ENCODE measurements around the gene NAV1.

NAV1 gene

GRCh38 chr1:201561195-201561564 is 22.3 kb downstream of the NAV1 start:
- TF ChIP-seq CTCF (IDR thresholded peaks at IDR 0.05; ENCODE audit: low read depth, low read length) = no peak
- DNase-seq (ENCODE audit: extremely low read depth, low read depth) = no peak

GRCh38 chr1:201561601-201562000 is 22.7 kb downstream of the NAV1 start:
- no peak for TF ChIP-seq CTCF (IDR thresholded peaks at IDR 0.05; ENCODE audit: low read depth, low read length)
- DNase-seq (ENCODE audit: extremely low read depth, low read depth) = no peak

- TF ChIP-seq CTCF (IDR thresholded peaks at IDR 0.05; ENCODE audit: low read depth, low read length) = no peak
- peak; percentile 87 for DNase-seq (ENCODE audit: extremely low read depth, low read depth)
These were observed 23.3 kb downstream of the NAV1 start for GRCh38 chr1:201562257-201562656.

GRCh38 chr1:201562659-201563405 is 23.9 kb downstream of the NAV1 start:
- no peak for TF ChIP-seq CTCF (IDR thresholded peaks at IDR 0.05; ENCODE audit: low read depth, low read length)
- no peak for DNase-seq (ENCODE audit: extremely low read depth, low read depth)

GRCh38 chr1:201563406-201563780 is 24.5 kb downstream of the NAV1 start:
- no peak for DNase-seq (ENCODE audit: extremely low read depth, low read depth)
- TF ChIP-seq CTCF (IDR thresholded peaks at IDR 0.05; ENCODE audit: low read depth, low read length) = no peak

- DNase-seq (ENCODE audit: extremely low read depth, low read depth) = no peak
- no peak for TF ChIP-seq CTCF (IDR thresholded peaks at IDR 0.05; ENCODE audit: low read depth, low read length)
These were observed 25.0 kb downstream of the NAV1 start for GRCh38 chr1:201563941-201564340.

- TF ChIP-seq CTCF (IDR thresholded peaks at IDR 0.05; ENCODE audit: low read depth, low read length) = no peak
- DNase-seq (ENCODE audit: extremely low read depth, low read depth) = no peak
These were observed 26.2 kb downstream of the NAV1 start for GRCh38 chr1:201565024-201565730.
